Activated CD8-positive, alpha-beta memory T cell treated with anti-CD3 and anti-CD28 coated beads for 4 hours (primary cell): ENCODE data around the gene ST8SIA6.
"Not testable (repeated sequence)": the region's sequence is repeated elsewhere in the genome, so short reads cannot be mapped to it uniquely, and the experiment has no call there.

Source experiments
- DNase-seq, 2 donors: peaks; one replicate each; pipeline ENCODE4 v3.0.0-alpha.2; 2020; ENCODE audit warnings: low read depth in 2 of 2

Gene ST8SIA6, protein sequence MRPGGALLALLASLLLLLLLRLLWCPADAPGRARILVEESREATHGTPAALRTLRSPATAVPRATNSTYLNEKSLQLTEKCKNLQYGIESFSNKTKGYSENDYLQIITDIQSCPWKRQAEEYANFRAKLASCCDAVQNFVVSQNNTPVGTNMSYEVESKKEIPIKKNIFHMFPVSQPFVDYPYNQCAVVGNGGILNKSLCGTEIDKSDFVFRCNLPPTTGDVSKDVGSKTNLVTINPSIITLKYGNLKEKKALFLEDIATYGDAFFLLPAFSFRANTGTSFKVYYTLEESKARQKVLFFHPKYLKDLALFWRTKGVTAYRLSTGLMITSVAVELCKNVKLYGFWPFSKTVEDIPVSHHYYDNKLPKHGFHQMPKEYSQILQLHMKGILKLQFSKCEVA

DNA sequence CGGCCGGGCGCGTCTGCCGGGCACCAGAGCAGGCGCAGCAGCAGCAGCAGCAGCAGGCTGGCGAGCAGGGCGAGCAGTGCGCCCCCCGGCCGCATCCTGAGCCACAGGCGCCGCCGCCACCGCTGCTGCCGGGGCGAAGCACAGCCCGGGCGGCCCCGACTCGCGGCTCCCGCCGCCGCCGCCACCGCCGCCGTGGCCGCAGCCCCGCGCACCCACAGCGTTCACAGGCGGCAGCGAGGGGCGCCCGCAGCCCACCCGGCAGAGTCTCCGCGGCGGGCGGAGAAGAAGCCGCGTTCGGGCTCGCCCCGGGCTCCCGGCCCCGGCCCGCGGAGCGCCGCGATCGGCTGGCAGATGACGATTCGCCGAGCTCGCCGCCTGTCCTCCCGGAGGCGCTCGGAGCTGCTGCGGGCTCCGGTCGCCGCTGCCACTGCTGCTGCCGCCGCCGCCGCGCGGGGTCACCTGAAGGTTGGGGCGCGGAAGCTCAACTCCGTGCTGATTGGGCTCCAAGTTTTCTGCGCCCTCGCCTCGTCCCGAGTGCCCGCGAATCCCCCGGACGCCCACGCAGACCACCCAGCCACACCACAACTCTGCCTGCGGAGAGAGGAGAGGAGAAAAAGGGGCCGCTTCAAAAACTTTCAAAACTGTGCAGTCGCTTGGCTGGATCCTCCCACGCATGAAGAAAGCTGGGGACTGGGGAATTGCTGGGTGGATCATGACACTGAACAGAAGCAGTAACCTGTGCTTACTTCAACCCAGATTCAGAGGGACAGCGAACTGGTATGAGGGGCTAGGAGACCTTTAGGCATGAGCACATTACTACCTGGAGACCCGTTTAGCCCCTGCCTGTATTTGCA, at the start of gene ST8SIA6:
Gene ST8SIA6, minus strand, starts transcription at position 435 of the 854 bp plus-strand sequence. Its CDS starts 340 bp downstream, at position 95.
- DNase-seq: no peak

DNA sequence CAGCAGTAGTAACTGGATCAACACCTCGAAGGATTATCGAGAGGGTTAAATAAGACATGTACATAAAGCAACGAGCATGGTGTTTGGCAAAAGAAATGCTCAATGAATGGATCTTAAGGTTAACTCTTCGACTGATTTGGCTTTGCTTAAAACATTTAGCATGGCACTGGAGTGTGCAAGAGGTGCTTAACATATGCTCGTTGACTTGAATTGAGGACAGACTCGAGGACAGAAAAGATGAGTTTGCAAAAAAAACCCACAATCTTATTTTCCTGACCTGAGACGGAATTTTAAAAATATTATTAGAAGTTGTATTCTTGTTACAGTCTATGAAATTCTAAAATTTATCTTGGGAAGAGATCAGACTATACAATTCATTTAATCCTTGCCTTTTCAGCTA, 49.4 kb upstream of the ST8SIA6 start:
- DNase-seq: no peak

DNA sequence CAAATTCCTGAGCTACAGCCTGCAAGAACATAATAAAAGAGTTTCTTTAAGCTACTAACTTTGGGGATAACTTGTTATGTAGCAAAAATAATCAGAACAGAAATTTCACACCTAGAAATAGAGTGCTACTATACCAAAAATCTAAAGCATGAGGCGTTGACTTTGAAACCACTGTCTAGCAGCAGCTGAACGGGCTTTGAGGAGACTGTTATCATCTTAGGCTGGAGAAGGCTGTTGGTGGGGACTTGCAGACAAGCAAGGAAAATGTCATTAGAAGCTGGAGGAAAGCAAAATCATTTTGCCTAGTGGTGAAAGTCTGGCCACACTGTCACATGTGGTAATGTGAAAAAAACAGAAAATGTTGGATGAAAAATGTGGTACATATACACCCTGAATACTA, 48.4 kb upstream of the ST8SIA6 start:
- no peak for DNase-seq

DNA sequence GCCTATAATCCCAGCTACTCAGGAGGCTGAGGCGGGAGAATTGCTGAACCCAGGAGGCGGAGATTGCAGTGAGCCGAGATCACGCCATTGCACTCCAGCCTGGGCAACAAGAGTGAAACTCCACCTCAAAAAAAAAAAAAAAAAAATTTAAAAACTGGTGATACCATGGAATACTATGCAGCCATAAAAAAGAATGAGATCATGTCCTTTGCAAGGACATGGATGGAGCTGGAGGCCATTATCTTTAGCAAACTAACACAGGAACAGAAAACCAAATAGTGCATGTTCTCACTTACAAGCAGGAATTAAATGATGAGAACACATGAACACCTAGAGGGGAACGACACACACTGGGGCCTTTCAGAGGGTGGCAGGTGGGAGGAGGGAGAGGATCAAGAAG, 44.6 kb upstream of the ST8SIA6 start:
- not testable (repeated sequence) for DNase-seq

DNA sequence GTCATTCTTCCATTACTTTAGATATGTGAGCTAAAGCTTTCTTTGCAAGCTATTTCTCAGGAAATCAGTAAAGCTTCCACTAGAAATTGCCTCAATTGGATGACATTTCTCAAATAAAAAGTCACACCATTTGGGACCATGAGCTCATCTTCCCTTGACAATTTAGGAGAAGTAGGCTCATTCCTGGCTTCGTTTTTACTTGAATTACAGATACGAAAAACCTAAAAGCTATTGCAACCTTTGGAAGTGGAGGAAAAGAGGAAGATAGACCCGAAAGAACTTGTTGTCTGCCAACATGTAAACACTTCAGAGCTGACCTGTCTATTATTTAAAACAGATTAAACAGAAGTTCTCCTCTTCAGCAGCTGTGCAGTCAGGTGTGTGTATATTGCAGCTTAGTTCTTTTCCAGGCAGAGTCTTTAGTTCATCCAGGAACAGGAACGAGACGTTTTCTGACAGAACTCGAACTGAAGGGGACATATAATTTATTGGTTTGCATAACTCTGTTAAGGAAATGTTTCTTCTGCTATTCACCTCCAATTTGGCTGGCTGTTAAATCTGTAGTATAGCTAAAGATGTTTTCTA, 43.1 kb upstream of the ST8SIA6 start:
- DNase-seq: no peak

DNA sequence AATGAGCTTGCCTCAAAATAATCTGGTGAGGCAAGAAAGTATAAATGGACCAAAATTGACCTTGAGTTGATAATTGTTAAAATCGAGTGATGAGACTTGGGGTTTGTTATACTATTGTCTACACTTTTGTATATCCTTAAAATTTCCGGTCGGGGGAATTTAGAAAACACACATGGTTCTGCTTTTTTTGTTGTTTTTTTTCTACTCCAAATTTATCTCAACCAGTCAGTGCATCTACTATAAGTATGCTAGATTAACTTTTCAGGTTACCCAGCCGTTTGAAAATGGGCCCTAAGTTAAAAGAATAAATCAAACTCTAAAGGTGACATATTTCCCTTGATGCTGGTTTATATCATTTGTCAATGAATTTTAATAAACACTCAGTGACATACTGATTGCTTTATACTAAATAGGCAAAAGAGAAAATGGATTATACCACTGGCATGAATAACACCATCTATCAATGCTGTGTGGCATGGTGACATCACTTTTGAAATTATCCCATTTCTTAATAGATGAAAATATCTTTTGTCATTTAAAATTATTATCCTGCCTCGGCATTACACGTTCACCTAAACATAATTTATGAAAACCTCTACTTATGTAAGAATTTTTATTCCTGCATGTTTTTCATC, 40.3 kb upstream of the ST8SIA6 start:
- no peak for DNase-seq

DNA sequence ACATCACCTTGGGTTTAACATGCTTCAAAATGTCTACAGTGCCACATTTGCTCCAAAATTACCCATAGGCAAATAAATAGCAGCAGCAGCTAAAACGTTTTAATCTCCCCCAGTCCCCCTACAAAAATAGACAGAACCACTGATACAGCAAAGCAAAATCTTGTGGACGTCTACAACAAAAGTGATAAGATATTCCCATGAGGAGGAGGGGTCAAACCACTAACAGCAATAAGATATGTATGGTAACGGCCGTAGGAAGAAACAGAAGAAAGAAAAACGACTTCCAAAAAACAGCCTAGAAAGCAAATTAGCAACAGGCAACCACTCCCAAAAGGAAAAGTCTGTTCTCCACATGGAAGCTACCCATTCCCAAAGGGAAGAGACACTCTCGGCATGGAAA, 34.5 kb upstream of the ST8SIA6 start:
- no peak for DNase-seq

DNA sequence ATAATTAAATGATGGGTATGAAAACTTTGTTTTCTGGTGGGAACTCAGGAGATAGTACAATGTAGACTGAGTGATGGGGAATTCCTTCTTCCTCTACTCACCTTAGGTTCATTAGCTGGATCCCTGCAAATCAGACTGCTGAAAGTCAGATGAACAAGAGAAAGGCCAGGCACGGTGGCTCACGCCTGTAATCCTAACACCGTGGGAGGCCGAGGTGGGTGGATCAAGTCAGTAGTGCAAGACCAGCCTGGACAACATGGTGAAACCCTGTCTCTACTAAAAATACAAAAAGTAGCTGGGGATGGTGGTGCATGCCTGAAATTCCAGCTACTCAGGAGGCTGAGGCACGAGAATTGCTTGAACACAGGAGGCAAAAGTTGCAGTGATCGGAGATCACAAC, 28.7 kb upstream of the ST8SIA6 start:
- DNase-seq: no peak

DNA sequence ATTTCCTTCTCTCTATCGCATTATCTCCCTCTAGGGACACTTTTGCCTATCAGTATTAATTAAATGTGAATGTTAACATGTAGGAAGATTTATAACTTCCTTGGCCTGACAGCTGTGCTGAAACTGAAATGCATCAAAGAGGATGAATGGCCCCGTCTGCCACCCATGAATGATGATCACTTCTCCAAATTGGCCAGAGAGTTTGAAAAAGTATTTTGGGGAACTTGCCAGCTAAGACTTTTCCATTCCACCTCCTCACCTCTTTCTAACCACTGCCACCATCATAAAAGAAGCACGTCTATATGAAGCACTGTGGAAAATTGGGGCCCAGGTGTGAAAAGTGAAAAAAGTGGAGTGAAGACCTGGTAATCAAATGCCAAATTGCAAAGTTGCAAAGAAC, 25.4 kb upstream of the ST8SIA6 start:
- no peak for DNase-seq

DNA sequence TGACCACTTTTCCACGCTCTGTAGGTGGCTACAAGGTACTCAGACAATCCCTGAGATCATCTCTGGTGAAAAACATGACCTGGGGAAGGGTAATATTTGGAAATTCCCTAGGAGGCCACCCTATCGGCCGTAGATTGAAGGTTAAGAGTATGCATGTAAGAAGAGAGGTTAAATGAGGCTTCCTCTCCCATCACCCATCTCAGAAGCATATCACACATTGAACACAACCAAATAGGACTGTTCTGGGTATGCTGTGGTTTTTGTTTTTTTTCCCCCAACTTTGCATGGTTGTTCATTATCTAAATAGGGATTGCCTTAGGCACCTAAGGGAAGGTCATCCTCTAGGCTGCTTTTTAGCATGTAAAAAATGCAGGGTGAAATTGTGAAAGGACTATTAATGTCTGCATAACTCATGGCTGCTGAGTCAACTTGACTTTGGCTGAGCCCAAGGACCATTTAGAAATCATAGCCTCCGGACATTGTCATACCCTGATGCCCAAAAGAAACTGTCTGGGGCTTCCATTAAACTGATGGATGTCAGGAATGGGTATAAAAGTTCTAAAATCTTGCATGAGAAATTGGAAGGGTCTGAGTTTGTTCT, 24.7 kb upstream of the ST8SIA6 start:
- DNase-seq: no peak

DNA sequence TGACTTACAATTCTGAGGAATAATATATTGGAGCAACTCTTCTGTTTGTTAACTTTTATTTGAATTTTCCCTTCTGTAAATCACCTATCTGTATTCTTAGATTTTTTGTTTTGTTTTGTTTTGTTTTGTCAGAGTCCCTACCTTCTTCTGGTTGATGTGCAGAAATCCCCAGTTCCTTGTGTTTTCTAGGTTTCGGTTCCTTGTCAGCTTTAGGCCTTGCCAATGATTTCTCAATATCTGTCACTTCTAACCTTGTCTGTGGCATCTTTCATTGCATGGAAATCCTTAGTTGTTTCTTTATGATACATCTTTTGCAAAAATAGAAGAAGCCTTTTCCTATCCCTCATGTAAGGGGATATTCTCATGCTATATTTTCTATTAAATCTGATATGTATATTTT, 21.7 kb upstream of the ST8SIA6 start:
- no peak for DNase-seq

DNA sequence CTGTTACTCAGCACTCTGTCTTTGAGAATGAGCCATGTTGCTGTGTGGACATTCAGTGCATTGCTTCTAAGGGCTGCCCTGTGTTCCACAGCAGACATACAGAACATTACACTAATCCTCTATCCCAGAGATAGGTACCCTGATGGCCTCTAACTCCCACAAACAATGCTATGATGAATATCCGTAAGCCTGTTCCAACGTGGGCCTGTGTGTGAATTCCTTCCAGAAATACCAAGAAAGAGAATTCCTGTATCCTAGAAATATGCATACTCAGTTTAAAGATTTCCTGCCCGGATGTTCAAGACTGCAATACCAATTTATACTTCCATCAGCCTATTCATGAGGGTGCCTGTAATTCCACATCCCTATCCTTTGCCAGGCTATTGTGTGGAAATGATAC, 21.3 kb upstream of the ST8SIA6 start:
- DNase-seq: no peak

DNA sequence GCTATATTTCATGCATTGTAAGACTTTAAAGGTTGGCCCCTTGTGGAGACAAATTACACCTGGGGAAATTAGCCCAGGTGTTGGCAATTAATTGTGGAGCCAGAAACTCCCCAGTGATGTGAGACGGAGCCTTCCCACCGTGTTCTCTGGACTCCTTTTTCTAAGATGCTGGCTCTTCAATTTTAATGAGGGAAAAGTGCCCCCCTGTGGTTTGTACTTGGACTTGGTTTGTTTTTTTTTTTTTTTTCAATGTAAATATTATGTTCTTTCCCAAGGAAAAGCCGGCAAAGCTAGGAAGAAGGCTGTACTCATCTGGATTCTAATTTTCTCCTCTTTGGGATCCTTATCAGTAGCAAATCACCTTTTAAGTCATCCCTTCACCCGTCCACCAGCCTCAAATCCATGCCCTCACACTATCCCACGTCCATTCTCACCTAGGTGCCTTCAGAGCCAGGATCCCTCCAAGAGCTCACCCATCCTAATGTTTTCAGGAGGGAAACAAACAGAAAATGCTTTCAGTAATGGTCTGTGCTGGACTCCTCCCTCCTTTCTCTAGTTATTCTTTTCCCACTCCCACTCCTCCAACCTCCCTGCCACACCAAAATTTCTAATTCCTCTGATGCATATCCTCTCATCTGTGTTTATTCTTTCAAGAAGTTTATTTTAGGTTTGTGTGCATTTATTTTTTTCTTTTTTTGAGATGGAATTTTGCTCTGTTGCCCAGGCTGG, 20.4 kb upstream of the ST8SIA6 start:
- DNase-seq: no peak

DNA sequence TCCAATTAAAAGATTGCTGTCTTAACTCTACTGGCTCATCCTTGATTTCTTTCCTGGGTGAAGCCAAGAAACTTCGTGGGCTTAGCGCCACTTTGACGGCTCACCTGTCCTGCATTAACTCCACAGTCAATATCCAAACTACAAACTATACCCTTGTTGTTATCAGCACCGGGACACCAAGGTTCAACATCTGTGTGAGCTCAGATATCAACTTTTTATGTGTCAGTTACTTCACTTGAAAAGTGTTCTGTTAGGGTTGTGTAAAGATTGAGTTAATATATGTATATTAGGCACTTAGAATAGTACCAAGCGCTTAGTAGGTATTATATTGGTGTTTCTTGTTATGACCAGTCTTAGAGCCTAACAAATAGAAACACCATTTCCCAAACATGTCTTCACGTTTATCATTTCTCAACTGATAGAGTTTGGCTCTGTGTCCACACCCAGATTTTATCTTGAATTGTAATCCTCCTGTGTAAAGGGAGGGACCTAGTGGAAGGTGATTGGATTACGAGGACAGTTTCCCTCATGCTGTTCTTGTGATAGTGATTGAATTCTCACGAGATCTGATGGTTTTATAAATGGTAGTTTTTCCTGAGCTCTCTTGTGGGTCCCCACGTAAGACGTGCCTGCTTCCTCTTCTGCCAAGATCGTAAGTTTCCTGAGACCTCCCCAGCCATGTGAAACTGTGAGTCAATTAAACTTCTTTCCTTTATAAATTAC, 19.0 kb upstream of the ST8SIA6 start:
- DNase-seq: no peak

DNA sequence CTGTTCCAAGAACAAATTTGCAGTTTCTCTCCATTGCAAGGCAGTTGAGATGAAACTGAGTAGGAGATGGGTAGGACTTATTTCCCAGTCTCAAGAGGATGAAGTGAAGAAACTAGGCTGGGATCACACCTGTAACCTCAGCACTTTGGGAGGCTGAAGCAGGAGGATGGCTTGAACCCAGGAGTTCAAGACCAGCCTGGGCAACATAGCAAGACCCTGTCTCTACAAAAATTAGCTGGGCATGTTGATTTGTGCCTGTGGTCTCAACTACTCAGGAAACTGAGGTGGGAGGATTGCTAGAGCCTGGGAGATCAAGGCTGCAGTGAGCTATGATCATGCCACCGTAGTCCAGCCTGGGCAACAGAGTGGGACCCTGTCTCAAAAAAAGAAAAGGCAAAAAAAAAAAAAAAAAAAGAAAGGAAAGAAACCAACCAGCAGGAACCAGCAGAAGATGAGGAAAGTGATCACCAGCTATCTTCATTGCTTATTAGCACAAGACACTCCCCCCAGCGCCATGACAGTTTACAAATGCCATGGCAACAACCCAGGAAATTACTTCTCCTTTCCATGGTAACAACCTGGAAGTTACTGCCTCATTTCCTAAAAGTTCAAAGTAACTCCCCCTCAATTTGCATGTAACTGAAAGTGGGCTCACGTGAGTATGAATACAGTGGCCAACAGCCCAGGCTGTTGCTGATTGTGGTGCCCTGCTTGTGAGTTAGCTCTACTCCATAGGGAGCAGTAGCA, 18.3 kb upstream of the ST8SIA6 start:
- no peak for DNase-seq

DNA sequence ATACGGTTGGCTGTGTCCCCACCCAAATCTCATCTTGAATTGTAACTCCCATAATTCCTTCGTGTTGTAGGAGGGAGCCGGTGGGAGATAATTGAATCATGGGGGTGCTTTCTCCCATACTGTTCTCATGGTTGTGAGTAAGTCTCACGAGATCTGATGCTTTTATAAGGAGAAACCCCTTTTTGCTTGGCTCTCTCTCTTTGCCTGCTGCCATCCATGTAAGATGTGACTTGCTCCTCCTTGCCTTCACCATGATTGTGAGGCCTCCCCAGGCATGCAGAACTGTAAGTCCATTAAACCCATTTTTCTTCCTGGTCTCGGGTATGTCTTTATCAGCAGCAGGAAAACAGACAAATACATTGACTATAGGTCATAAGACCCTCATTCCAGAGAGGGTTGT, 15.9 kb upstream of the ST8SIA6 start:
- no peak for DNase-seq

DNA sequence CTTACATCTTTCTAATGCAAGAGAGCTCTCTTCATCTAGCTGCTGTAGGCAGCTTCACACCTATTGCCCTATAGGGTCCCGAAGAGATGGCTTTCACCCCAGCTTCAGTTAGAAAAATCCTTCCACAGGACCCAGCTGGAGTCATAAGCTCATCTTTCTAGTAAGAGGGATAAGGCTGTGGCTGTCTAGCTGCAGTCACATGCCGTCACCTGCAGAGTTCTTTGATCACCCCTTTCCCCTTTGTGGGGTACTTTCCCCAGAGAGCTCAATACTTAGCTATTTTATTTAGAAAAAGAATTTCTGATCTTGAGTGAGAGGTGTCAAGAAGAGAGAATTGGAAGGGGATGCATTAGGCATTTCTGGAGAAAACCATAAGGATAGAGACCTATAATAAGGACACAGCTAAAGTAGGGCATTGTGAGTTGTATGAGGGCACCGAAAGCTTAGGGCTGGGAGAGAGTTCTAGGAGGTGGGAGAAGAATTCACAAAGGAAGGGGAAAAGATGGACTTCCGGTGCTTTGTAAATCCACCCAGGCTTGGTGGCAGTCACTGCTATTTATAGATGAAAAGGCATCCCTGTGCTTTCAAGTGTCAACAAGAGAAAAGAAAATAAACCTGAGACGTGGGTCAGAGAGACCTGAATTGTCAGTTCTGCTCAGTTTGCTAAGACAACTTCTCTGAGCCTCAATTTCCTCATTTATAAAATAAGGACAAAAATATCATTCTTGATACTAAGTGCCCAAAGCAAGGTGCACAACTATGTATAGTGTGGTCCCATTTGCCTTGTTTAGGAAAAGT, 11.1 kb upstream of the ST8SIA6 start:
- no peak for DNase-seq

DNA sequence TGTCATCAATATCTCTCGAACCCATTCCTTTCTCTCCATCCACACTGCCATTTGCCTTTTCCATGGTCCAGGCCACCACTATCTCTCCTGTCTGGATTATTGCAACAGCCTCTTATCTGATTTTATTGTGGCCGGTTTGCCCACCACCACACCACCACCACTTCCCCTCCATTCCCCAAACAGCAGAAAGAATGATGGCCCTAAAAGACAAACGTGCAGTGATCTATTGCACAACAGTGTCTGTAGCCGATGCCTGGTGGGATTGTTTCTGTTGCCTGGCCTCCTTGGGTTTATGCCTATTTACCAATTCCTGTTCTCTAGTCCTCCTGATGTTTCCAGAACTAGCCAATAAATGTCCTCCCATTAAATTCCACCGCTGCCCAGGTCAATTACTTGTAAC, 10.2 kb upstream of the ST8SIA6 start:
- no peak for DNase-seq

DNA sequence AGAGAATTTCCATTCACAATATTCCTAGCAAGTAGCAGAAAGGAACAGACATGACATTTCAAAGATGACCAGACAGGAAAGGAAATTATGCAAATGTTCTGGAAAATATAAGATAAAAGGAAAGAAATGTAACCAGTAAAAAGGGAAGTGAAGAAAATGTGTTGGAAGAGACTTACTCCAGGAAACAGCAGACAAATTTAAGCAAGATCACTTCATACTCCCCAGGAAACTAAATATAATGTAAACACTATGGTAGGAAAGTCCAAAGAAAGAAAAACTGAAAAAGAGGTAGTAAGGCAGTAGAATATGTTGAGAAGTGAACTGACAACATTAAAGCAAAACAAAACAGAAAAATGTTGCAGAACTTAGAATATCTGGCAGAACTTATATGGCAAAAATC, 6.4 kb upstream of the ST8SIA6 start:
- no peak for DNase-seq
